ENCODE results near the gene C11orf24. TPM values are rescaled to one million over a fixed set of nuclear protein-coding genes. Genes with fewer than 3 reads are reported as not detected.

The C11orf24 gene
- total RNA-seq, 1 experiment from 2014 or later: 53.7 TPM

DNA sequence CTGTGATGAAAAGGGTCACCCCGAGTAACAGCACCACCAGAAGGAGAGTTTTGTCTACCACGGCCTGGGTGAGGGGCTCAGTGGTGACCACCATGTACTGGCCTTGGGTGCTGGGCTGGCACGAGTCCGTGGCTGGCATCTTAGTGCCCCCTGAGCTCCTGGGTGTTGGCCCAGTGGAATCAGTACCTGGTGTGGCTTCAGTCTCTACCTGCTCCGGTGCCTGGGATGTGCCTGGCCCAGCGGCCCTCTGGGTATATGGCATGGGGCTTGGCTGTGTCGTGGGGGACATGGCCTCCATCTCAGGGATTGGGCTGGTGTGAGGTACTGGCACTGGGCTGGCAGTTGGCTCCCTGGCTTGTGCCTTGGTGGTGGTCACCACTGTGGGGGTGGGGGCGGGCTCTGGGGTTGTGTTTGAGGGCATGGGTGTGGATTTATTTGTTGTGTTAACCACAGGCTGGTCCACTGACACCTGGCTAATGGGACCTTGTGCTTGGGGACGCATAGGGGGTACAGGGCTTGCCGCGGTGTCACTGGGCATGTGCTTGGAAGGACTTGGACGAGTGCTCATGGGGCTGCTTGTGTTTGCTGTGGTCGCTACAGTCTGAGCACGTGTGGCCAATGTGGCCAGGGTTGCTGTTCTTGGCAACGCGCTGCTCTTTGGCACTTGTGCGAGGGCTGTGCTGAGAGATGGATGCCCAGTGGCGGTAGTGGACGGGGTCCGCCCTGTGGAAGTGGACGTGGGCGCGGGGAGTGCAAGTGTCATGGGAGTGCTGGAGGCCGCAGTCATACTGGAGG lies 9.8 kb downstream of the C11orf24 start:
- peak overlapping the region; percentile 68; the same call in 1 of the 2 replicates for H3K27ac Mint-ChIP-seq
- DNase-seq (ENCODE audit: low spot score) (no peak), ATAC-seq (no peak)
- peaks cover 50% of the 10 kb centered on the region for H3K36me3 Mint-ChIP-seq
- POLR2A ChIA-PET: no interaction called here
- H3K4me3 Mint-ChIP-seq: no peak overlapping the region
- H3K9me3 Mint-ChIP-seq: no peaks in the 10 kb centered on the region
- H3K27me3 Mint-ChIP-seq (ENCODE audit: low read depth): peaks cover 6% of the 10 kb centered on the region; the same call in 1 of the 2 replicates
- TF ChIP-seq TEAD4 (CRISPR knock-in tag; IDR thresholded peaks at IDR 0.05) (no peak), EMX1 (CRISPR knock-in tag; IDR thresholded peaks at IDR 0.05) (no peak)
- TF ChIP-seq, protein P1, sequence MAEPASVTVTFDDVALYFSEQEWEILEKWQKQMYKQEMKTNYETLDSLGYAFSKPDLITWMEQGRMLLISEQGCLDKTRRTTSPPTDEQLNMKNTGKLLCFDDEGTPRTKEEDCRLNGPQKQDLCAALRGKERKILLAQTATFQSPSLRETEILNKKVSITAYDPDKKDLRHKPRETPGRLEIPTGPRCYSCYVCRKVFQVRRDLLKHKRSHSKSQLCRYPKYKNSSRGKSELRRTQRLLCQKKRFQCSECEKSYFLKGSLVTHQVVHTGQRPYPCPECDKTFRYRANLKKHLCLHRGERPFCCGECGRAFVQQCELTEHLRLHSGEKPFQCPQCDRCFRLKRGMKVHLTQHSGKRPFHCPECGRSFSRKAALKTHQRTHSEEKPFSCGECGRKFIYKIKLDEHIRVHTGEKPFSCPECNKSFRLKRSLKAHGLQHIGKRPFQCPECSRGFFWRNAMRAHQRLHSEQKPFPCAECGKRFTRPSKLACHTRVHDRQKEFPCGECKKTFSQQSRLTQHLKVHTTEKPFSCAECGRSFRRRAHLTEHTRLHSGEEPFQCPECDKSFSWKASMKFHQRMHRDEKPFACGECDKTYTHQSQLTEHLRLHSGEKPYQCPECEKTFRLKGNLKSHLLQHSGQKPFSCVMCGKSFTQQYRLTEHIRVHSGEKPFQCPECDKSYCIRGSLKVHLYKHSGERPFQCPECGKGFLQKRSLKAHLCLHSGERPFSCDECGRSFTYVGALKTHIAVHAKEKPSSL (CRISPR knock-in tag; conservative IDR thresholded peaks at IDR 0.05): no peak
- H3K4me1 Mint-ChIP-seq: 0 out of 2 replicates have a peak, but pooled peaks cover 2% of the 10 kb centered on the region
- CTCF ChIA-PET: interaction anchor here (1.5 kb wide), 1 partner anchor 36 kb away, joined by 5 read pairs; no protein-coding TSS in a partner anchor

DNA sequence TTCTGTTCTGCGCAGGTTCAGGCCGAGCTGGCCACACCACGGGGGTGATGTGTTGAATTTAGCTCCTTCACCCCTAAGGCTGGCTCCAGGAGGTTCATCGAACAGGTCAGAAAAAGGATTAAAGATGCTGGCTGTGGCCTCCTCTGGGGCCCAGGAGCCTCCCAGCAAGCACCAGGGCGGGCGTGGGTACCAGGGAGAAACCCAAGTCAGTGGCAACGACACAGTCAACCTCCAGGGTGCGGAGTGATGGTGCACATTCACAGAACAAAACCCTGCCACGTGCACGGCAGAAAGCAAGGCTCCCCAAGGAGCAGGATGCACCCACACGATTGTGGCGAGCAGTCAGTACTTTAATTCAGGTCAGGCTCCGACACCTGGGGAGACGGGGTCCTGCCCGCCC lies 10.8 kb downstream of the C11orf24 start:
- ATAC-seq: no peak
- no peak for DNase-seq (ENCODE audit: low spot score)
- Mint-ChIP-seq H3K4me1 (peaks cover 12% of the 10 kb centered on the region), H3K4me3 (no peak overlapping the region), H3K27ac (no peak overlapping the region), H3K9me3 (no peaks in the 10 kb centered on the region), H3K27me3 (ENCODE audit: low read depth) (peaks cover 9% of the 10 kb centered on the region), H3K36me3 (peaks cover 43% of the 10 kb centered on the region)
- ChIA-PET CTCF (interaction anchor here (1.2 to 1.5 kb wide), 2 partner anchors 37 to 53 kb away, joined by 3 to 5 read pairs; no protein-coding TSS in a partner anchor), POLR2A (no interaction called here)
- TF ChIP-seq FOXP1 (CRISPR knock-in tag; IDR thresholded peaks at IDR 0.05; ENCODE audit: borderline replicate concordance): no peak
- TF ChIP-seq ZNF138 (CRISPR knock-in tag; conservative IDR thresholded peaks at IDR 0.05): no peak

DNA sequence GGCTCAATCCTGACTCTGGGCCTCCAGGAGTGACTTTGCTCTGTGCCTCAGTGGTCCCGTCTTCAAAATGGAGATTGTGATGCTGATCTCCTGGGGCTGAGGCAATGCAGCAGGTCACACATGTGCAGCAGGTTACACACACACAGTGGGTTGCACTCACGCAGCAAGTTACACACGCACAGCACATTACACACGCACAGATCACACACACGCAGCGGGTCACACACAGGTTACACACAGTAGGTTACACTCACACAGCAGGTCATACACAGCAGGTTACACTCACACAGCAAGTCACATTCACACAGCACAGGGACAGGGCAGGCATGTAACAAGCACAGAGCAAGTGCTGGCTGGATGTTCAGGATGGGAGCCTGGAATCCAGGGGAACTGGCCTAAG lies 11.3 kb downstream of the C11orf24 start:
- peak overlapping the region; percentile 39; the same call in 1 of the 2 replicates for H3K27ac Mint-ChIP-seq
- H3K27me3 Mint-ChIP-seq (ENCODE audit: low read depth): peaks cover 9% of the 10 kb centered on the region
- H3K36me3 Mint-ChIP-seq: peaks cover 41% of the 10 kb centered on the region
- CTCF ChIA-PET: interaction anchor here (1.2 to 4.6 kb wide), 2 partner anchors 37 to 54 kb away, joined by 3 to 111 read pairs; no protein-coding TSS in a partner anchor
- ATAC-seq (no peak), DNase-seq (ENCODE audit: low spot score) (no peak)
- TF ChIP-seq JAZF1 (CRISPR knock-in tag; IDR thresholded peaks at IDR 0.05): no peak
- no peak for TF ChIP-seq ZNF232 (CRISPR knock-in tag; IDR thresholded peaks at IDR 0.05)
- TF ChIP-seq, protein P2, sequence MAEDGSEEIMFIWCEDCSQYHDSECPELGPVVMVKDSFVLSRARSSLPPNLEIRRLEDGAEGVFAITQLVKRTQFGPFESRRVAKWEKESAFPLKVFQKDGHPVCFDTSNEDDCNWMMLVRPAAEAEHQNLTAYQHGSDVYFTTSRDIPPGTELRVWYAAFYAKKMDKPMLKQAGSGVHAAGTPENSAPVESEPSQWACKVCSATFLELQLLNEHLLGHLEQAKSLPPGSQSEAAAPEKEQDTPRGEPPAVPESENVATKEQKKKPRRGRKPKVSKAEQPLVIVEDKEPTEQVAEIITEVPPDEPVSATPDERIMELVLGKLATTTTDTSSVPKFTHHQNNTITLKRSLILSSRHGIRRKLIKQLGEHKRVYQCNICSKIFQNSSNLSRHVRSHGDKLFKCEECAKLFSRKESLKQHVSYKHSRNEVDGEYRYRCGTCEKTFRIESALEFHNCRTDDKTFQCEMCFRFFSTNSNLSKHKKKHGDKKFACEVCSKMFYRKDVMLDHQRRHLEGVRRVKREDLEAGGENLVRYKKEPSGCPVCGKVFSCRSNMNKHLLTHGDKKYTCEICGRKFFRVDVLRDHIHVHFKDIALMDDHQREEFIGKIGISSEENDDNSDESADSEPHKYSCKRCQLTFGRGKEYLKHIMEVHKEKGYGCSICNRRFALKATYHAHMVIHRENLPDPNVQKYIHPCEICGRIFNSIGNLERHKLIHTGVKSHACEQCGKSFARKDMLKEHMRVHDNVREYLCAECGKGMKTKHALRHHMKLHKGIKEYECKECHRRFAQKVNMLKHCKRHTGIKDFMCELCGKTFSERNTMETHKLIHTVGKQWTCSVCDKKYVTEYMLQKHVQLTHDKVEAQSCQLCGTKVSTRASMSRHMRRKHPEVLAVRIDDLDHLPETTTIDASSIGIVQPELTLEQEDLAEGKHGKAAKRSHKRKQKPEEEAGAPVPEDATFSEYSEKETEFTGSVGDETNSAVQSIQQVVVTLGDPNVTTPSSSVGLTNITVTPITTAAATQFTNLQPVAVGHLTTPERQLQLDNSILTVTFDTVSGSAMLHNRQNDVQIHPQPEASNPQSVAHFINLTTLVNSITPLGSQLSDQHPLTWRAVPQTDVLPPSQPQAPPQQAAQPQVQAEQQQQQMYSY (CRISPR knock-in tag; IDR thresholded peaks at IDR 0.05): no peak
- TF ChIP-seq, protein P3, sequence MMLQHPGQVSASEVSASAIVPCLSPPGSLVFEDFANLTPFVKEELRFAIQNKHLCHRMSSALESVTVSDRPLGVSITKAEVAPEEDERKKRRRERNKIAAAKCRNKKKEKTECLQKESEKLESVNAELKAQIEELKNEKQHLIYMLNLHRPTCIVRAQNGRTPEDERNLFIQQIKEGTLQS (CRISPR knock-in tag; conservative IDR thresholded peaks at IDR 0.05): no peak
- TF ChIP-seq, protein P4, sequence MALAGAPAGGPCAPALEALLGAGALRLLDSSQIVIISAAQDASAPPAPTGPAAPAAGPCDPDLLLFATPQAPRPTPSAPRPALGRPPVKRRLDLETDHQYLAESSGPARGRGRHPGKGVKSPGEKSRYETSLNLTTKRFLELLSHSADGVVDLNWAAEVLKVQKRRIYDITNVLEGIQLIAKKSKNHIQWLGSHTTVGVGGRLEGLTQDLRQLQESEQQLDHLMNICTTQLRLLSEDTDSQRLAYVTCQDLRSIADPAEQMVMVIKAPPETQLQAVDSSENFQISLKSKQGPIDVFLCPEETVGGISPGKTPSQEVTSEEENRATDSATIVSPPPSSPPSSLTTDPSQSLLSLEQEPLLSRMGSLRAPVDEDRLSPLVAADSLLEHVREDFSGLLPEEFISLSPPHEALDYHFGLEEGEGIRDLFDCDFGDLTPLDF (CRISPR knock-in tag; IDR thresholded peaks at IDR 0.05): no peak
- TF ChIP-seq CREM (CRISPR knock-in tag; IDR thresholded peaks at IDR 0.05): no peak
- TF ChIP-seq, protein P1 (CRISPR knock-in tag; conservative IDR thresholded peaks at IDR 0.05): no peak
- TF ChIP-seq EMX1 (CRISPR knock-in tag; IDR thresholded peaks at IDR 0.05): no peak
- TF ChIP-seq ZNF671 (CRISPR knock-in tag; IDR thresholded peaks at IDR 0.05): no peak
- TF ChIP-seq IRF2 (CRISPR knock-in tag; IDR thresholded peaks at IDR 0.05; ENCODE audit: borderline replicate concordance, low read depth): no peak
- TF ChIP-seq, protein P5, sequence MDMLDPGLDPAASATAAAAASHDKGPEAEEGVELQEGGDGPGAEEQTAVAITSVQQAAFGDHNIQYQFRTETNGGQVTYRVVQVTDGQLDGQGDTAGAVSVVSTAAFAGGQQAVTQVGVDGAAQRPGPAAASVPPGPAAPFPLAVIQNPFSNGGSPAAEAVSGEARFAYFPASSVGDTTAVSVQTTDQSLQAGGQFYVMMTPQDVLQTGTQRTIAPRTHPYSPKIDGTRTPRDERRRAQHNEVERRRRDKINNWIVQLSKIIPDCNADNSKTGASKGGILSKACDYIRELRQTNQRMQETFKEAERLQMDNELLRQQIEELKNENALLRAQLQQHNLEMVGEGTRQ (CRISPR knock-in tag; IDR thresholded peaks at IDR 0.05): no peak
- TF ChIP-seq NFYB (CRISPR knock-in tag; conservative IDR thresholded peaks at IDR 0.05; ENCODE audit: low read depth): no peak
- no peak for TF ChIP-seq NR1H2 (CRISPR knock-in tag; IDR thresholded peaks at IDR 0.05)
- TF ChIP-seq GTF2I (CRISPR knock-in tag; conservative IDR thresholded peaks at IDR 0.05): no peak
- H3K4me1 Mint-ChIP-seq: peaks cover 12% of the 10 kb centered on the region
- POLR2A ChIA-PET: no interaction called here
- no peaks in the 10 kb centered on the region for H3K9me3 Mint-ChIP-seq
- no peak overlapping the region for H3K4me3 Mint-ChIP-seq

All from WTC11 (cell line).